SK-N-SH treated with all-trans-retinoic acid at 6 μM for 48 hours (cell line): ENCODE measurements around the gene PNKD.

ENCODE experiments used
- ARNTL ChIP-seq: fragments of 450-650 bp; formaldehyde crosslinking; IDR thresholded peaks from 2 replicates; pipeline ENCODE4 v1.5.0; 2020; ENCODE audit warnings: low read depth, mild to moderate bottlenecking, moderate library complexity, borderline replicate concordance
- CREB5 ChIP-seq: fragments of 250-450 bp; sonication (Bioruptor Pico); IDR thresholded peaks from 2 replicates; pipeline ENCODE4 v1.5.1; 2020; ENCODE audit warnings: low read depth, mild to moderate bottlenecking, moderate library complexity
- OSR1 ChIP-seq: fragments of 250-450 bp; sonication (Bioruptor Pico); IDR thresholded peaks from 2 replicates; pipeline ENCODE4 v1.8.0; 2022; ENCODE audit warnings: moderate library complexity, mild to moderate bottlenecking, inconsistent platforms
- PATZ1 ChIP-seq: fragments of 250-450 bp; sonication (Bioruptor Pico); IDR thresholded peaks from 2 replicates; pipeline ENCODE4 v1.8.0; 2020; ENCODE audit warnings: mild to moderate bottlenecking, moderate library complexity, borderline replicate concordance

- TF ChIP-seq PATZ1 (CRISPR knock-in tag) (no peak), ARNTL (CRISPR knock-in tag) (no peak), OSR1 (CRISPR knock-in tag) (no peak), CREB5 (CRISPR knock-in tag) (no peak)
These were observed 40.7 kb downstream of the PNKD start for GRCh38 chr2:218310853-218311540.
